Psoas muscle (tissue), 8 donors: ENCODE results near the gene MME. TPM values are rescaled to one million over a fixed set of nuclear protein-coding genes. Genes with fewer than 3 reads are reported as not detected.

Experiments
- ATAC-seq, 4 donors: fragments of 200-7000 bp; cut with Tn5 transposase; one replicate each; pipeline ENCODE4 v1.9.1; 2020; ENCODE audit warnings: moderate library complexity in 3 of 4, mild to moderate bottlenecking in 2 of 4
- DNase-seq, 2 donors: peaks; one replicate each; pipeline ENCODE4 v3.0.0-alpha.2; 2020
- H3K27ac ChIP-seq: fragments of 200-600 bp; one replicate; pipeline ENCODE4 v1.8.0; 2022
- H3K27me3 ChIP-seq, 3 donors: fragments of 200-600 bp in 1 of 3; one replicate each; pipeline versions ENCODE4 v1.6.1 to v1.8.0; 2013 to 2022; ENCODE audit warnings: low read length in 2 of 3, mild to moderate bottlenecking in 2 of 3, moderate library complexity in 1 of 3; ENCODE audit not compliant: insufficient read depth in 3 of 3
- H3K36me3 ChIP-seq, 2 donors: fragments of 200-600 bp in 1 of 2; one replicate each; pipeline versions ENCODE4 v1.6.1 to v1.8.0; 2013 to 2022; ENCODE audit warnings: low read depth in 1 of 2, mild to moderate bottlenecking in 1 of 2, moderate library complexity in 1 of 2; ENCODE audit not compliant: insufficient read depth in 1 of 2
- H3K4me1 ChIP-seq: fragments of 200-600 bp; one replicate; pipeline ENCODE4 v1.8.0; 2022
- H3K4me3 ChIP-seq: fragments of 200-600 bp; one replicate; pipeline ENCODE4 v1.8.0; 2022; ENCODE audit warnings: mild to moderate bottlenecking
- H3K9me3 ChIP-seq: fragments of 200-600 bp; one replicate; pipeline ENCODE4 v1.8.0; 2022
- CTCF ChIP-seq: fragments of 200-600 bp; IDR thresholded peaks from one replicate; pipeline ENCODE4 v1.8.0; 2022; ENCODE audit warnings: antibody characterized with exemption
- WGBS, 3 donors: extraction: QIAGEN DNeasy Blood & Tissue Kit; methylation state at CpG; one replicate each; pipeline versions ENCODE4 v1.1.6 to v1.1.7; 2013; 5-methylcytosine and 5-hydroxymethylcytosine counted together
- intact Hi-C, 2 donors: fragments of 100-400 bp; cut with DNase I; formaldehyde crosslinking; loops; one replicate each; pipeline versions ENCODE4 v1.11.0 to v1.14.2; 2022
- polyA plus RNA-seq, 3 donors: library from polyadenylated mRNA; stranded (reverse); fragments of 200-250 nt; gene quantifications; one replicate each; pipeline ENCODE4 v1.2.3, GENCODE V29; 2013
- total RNA-seq, 4 donors: library from RNA; stranded (reverse); fragmentation: NEBNext Ultra II Directional in 2 of 4; extraction: Animal tissue kit (Norgen Biotek cat#: 25700) in 2 of 4; gene quantifications; one replicate each; pipeline versions ENCODE4 v1.2.1 to v1.2.4, GENCODE V29; 2021 to 2023
- donor health status: healthy with polysubstance abuse.
- donor health status: DM: no; HTN: no; CAD: no; lungs with moderate emphysema.
- donor health status: Bipolar disorder and iron deficiency.
- donor health status: healthy.
- donor health status: DM: yes; HTN: yes; CAD: no.
- donor health status: DM: no; HTN: no; CAD: no.
- donor health status: DM: no; HTN: no; CAD: no.
- donor health status: DM: yes; HTN: yes; CAD: no.

The MME gene
- total and polyA plus RNA-seq, 7 donors = 10.3 to 44.1 (median 38.5) TPM

GRCh38 chr3:155102329-155102728 is 22.2 kb downstream of the MME start:
- Histone ChIP-seq H3K27ac (no peak overlapping the region), H3K9me3 (no peaks in the 10 kb centered on the region), H3K27me3 (no peaks in the 10 kb centered on the region), H3K4me3 (no peak overlapping the region), H3K36me3 (no peaks in the 10 kb centered on the region), H3K4me1 (no peaks in the 10 kb centered on the region)
- no peak for ATAC-seq
- intact Hi-C loops = no loop called here
- TF ChIP-seq CTCF = no peak
- DNase-seq = no peak
- 58 to 81% (median 79%) methylated on average over 2 of the region's 2 CpGs for WGBS, 3 donors

- ATAC-seq = no peak
- Histone ChIP-seq H3K36me3 (no peaks in the 10 kb centered on the region), H3K4me1 (no peaks in the 10 kb centered on the region), H3K4me3 (no peak overlapping the region), H3K9me3 (no peaks in the 10 kb centered on the region), H3K27ac (no peak overlapping the region), H3K27me3 (no peaks in the 10 kb centered on the region)
- intact Hi-C loops = no loop called here
- 92 to 96% (median 96%) methylated on average over 2 of the region's 2 CpGs for WGBS, 3 donors
- no peak for TF ChIP-seq CTCF
- DNase-seq = no peak
Observed at GRCh38 chr3:155103686-155104085, 23.6 kb downstream of the MME start.

DNA sequence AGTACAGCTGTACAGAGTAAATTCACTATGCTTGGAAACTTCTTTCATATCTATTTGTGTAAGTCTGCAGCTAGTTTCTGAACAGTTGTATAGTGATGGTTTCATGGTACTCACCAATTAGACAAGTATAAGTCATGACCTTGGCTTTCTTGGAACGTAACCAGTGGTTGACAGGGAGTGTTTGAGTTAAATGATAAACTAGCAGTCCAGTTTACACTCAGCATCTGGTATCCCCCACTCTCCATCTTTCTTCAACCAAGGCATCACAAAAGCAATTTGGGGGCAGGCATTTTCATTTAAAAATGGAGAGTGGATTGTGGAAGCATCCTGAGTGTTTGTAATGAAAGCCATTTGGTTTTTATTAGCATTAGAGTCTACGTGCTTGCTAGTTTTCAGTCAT is 26.0 kb downstream of the MME start:
- intact Hi-C loops = no loop called here
- WGBS, 3 donors = 70 to 80% (median 74%) methylated on average over 2 of the region's 2 CpGs

GRCh38 chr3:155110022-155110421 is 29.9 kb downstream of the MME start:
- no peak for DNase-seq
- TF ChIP-seq CTCF = no peak
- intact Hi-C loops = no loop called here

More for the DNA sequence above, 26.0 kb downstream of the MME start:
- Histone ChIP-seq H3K4me1 (no peaks in the 10 kb centered on the region), H3K36me3 (no peaks in the 10 kb centered on the region), H3K4me3 (no peak overlapping the region), H3K27me3 (no peaks in the 10 kb centered on the region), H3K27ac (no peak overlapping the region), H3K9me3 (no peaks in the 10 kb centered on the region)
- no peak for TF ChIP-seq CTCF
- DNase-seq (no peak), ATAC-seq (no peak)

More at GRCh38 chr3:155110022-155110421, 29.9 kb downstream of the MME start:
- Histone ChIP-seq H3K27ac (no peak overlapping the region), H3K9me3 (no peaks in the 10 kb centered on the region), H3K4me1 (no peaks in the 10 kb centered on the region), H3K36me3 (no peaks in the 10 kb centered on the region), H3K4me3 (no peak overlapping the region), H3K27me3 (no peaks in the 10 kb centered on the region)
- WGBS, 3 donors = 75 to 77% (median 76%) methylated on average over 4 of the region's 4 CpGs
- ATAC-seq = no peak
